DMS79 (cell line): ENCODE results near the gene CALML4.
"Not testable (repeated sequence)": the region's sequence is repeated elsewhere in the genome, so short reads cannot be mapped to it uniquely, and the experiment has no call there.

Experiments
- DNase-seq: peaks from one replicate; lab custom pipeline; 2025; lab: John Stamatoyannopoulos, UW

CALML4 gene

GRCh38 chr15:68204776-68205557 is at the start of gene CALML4:
Gene CALML4, minus strand, starts transcription at chr15:68205332. Its CDS starts 85 bp downstream, at chr15:68205247.
- DNase-seq = no peak

DNA sequence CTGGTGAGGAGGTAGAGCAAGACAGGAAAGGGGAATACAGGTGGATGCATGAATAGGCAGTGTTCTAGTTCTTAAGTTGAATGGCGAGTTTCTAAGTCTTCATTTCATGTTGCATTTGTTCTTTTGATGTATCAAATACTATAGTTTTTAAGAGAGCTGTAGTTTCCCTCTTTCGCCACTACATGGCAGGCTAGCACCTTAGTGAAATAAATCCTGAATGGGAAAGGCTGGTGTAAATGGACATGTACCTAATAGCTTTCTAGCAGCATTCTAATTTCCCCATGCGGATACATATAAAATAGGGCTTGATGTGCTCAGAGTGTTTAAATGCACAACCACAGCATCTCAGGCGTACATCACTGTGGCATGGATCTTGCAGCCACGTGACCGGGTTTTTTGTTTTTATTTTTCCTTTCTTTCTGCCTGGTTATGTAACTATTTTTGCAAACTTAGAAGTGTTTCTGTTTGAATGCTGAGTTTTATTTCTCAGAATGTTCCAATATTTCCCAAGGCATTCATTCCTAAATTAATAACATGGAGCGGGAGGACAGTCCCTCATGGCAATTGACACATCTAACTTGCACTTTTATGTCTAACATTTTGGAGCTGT is 47.9 kb upstream of the CALML4 start:
- DNase-seq = no peak

- DNase-seq = no peak
These were observed 44.1 kb upstream of the CALML4 start for GRCh38 chr15:68249058-68249713.

- no peak for DNase-seq
These were observed 39.1 kb upstream of the CALML4 start for GRCh38 chr15:68244235-68244634.

DNA sequence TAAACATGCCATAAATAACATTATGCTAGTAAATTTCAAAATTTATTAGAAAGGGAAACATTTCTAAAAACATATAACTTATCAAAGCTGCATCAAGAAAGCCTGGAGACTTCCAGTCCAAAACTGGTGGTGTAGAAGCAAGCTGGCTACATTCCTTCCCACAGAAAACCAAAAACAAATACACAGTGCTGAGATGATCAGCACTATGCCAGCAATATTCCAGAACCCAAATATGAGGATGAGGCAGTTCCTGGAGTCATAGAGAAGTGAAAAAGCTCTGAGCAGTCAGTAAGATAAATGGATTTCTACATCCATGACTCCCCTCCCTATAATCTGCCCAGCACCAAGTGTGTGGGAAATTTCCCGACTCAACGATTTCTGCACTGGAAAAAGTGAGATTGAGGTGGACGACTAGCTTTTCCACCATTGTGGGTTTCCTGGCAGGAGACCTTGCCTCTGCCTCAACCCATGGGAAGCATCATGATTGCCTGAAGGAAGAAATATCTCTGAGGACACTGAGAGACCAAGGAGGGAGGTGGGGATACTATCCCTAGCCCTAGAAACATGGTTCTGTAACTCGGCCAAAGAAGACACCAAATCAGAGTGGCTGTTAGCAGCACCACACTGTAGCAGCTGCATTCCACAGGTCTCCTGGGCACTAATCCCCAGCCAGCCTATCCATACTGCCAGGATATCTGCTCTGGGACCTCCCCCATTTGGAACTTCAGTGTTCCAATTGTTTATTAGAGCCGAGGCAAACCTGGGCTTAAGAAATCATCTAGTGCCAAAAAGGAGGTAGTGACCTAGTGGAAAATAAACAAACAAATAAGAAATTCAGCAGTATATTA is 36.2 kb upstream of the CALML4 start:
- no peak for DNase-seq

- no peak for DNase-seq
These were observed 33.9 kb upstream of the CALML4 start for GRCh38 chr15:68239025-68239424.

GRCh38 chr15:68235022-68235421 is 29.9 kb upstream of the CALML4 start:
- no peak for DNase-seq

DNA sequence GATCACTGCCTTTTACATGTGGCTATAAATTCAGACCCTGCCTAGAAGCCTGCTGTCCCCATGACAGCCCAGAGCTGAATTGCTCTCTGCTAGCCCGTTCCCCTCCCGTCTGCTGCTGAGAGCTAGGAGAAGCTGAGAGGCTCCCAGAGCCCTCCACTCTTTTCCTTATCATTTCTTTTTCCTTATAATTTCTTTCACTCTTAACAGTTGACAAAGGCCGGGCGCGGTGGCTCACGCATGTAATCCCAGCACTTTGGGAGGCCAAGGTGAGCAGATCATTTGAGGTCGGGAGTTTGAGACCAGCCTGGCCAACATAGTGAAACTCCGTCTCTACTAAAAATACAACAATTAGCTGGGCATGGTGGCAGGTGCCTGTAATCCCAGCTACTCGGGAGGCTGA is 29.4 kb upstream of the CALML4 start:
- DNase-seq = not testable (repeated sequence)

DNA sequence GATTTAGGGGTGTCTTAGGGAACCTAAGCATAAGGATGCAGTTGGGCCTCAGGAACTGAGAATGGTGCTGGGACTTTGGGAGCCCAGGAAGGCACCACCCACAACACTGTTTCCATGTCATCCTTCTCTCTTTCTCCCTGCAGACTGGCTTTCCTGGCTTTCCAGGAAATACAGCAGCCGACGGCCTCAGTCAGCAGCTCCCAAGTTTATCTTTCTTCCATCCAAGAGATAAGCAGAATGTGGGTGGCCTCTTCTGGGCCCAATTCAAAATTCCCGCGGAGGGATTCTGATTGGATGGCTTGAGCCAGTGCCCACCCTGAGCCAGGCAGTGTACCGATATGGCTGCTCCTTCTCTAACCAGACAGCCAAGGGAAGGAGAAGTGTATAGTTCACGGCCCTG is 28.9 kb upstream of the CALML4 start:
- no peak for DNase-seq

DNA sequence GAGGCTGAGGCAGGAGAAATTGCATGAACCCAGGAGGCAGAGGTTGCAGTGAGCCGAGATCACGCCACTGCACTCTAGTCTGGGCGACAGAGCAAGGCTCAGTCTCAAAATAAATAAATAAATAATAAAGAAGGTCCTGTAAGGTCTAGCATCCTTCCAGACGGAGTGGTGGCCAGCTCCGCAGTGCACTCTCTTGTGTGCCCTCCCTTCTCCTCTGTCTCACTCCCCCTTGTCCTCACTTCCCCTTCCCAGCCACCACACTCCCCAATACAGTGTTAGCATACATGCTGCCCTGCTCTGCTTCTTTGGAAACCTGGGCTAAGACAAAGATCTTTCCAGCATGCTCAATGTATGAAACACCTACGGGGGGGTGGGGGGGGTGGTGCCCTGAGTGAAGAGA is 27.8 kb upstream of the CALML4 start:
- DNase-seq = no peak

DNA sequence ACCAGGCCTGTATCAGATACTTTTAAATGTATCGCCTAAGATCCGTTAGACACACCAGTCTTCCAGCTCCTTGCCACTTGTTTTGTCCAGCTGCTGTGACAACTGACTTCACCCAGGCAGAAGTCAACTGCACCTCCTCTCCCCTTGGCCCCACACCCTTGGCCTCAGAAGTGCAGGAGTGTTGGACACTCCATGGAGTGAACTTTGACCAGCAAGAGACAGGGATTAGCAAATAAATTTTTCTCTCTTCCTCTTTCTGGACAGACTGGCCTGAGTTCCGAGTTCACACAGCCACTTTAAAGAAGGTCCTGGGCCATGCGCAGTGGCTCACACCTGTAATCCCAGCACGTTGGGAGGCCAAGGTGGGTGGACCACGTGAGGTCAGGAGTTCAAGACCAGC is 27.3 kb upstream of the CALML4 start:
- no peak for DNase-seq

GRCh38 chr15:68231102-68231818 is 26.1 kb upstream of the CALML4 start:
- DNase-seq = no peak

- DNase-seq = no peak
These were observed 25.3 kb upstream of the CALML4 start for GRCh38 chr15:68230157-68231100.

DNA sequence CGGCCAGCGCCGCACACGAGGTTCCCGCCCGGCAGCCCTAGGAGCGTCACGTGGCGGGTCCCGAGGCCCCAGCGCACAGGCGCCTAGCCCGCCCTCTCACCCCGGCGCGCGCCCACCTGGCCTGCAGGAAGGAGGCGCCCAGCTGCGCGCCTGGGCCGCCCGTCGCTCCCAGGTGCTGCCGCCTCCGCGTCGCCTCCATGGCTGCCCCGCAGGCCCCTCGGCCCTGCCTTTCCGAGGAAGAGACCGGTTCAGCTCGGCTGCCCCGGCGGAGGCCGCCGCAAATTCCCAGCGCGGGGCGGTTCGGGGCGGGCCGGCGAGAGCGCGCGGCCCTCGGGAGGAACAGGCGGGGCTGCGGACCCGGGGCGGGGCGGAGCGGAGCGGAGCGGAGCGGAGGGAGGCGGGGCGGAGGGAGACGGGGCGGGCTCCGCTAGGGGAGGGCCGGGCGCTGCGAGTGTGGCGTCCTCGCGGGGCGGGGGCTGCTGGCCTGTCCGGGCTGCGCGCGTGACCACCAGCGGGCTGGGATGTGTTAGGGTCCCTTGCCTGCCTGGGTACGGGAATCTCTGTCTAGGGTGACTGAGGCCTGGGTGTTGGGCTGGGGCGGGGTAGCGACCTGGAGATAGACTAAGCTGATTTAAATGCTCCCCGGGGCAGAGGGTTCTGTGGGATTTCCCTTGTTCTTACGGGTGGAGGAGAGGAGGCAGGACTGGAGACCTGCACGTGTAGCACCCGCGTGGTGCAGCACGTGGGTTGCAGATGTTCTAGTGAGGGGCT is 24.4 kb upstream of the CALML4 start, which contains the start of gene CLN6:
Gene CLN6 (minus strand): TSS at position 343 of the 771 bp plus-strand sequence. CDS start 144 bp downstream, at position 199.
- DNase-seq = no peak

GRCh38 chr15:68228971-68229385 is 23.8 kb upstream of the CALML4 start:
- DNase-seq = no peak

DNA sequence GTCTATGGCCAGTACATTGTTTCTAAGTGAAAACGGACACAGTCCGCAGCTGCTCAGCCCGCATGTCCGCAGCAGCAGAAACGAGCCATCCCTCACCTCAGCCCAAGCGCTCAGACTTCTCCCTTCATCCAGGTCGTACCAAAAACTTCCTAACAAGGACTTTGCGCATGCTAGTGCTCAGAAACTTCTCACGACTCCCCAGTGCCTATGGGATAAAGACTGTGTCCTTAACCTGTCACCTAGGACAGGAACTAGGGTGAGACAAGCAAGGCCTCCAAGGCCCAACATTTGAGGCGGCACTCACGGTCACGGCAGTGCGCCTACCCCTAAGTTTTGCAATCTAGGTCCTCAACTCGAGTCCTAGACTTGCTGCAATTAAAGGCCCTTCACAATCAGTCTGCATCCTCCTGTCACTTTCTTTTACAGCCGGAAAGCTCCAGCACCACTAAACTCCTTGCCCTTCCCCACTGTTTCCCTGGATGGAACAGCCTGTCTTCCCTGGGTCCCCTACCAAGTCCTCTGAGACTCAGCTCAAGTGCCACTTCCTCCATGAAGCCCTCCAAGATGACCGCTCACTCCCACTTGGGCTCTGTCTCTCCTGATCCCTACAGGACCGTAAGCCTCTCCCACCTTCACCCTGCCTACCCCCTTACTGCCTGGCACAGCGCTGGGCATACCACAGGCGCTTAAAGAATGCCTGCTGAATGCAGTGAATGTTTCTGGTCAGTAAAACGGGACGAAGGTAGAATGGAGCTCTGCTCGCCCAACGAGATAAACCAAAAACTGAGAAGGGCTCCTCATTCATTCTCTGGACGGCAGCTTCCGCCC is 23.2 kb upstream of the CALML4 start:
- no peak for DNase-seq

DNA sequence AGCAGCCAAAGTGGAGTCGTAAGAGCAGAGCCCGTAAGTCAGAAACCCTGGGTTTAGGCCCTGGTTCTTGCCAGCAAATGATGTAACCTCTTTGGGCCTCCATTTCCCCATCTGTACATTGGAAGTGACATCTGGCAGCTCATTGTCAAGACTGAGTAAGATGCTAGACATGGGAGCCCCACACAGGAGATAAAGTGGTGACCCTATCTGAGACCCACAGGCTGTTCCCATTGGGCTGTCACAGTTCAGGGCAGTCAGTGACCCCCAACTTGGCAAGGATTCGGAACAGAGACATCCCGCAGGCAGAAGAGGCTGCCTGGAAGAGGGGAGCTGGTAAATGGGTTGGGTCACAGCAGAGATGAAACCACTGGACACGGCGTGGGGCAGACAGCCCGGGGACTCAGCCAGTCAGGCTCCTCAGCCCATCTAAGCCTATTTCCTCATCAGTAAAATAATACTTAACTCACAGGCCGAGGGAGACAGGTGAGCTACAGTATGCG is 22.6 kb upstream of the CALML4 start:
- DNase-seq = no peak

- not testable (repeated sequence) for DNase-seq
These were observed 20.3 kb upstream of the CALML4 start for GRCh38 chr15:68225442-68225841.
